ENCODE measurements around the gene PMEPA1. TPM values are rescaled to one million over a fixed set of nuclear protein-coding genes. Genes with fewer than 3 reads are reported as not detected.

PMEPA1 gene
- total and polyA plus RNA-seq, 10 of the 15 experiments (the other 5 are each of a cell fraction or from before 2014, with no cell fraction given) = 0.02 to 0.10 (median 0.04) TPM; not detected in 3

DNA sequence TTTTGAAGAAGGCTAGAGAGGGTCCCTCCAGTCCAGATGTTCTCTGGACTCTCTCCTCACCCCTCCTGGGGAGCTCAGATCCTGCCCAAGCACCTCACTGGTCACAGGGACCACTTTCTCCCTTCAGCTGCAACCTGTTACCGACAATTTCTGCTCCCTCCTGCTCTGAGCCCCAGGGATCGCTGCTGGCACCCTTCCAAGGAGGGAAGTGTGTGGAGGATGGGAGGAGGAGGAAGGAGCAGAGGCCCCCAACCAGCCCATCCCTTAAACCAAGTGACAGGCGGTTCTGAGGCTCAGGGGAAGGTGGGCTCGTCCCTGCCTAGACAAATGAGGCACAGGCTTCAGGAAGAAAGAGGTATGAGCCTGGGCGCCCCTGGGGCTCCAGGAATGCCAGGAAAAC, 13.9 kb downstream of the PMEPA1 start:
- SMC1A ChIA-PET (ENCODE audit: uncharacterized antibody, unreplicated experiment) = no interaction called here
- DNase-seq (ENCODE audit: low read depth, low spot score) (no peak), FAIRE-seq (no peak), ATAC-seq (no peak)
- H3K9me3 ChIP-seq (replicated peaks; ENCODE audit: control insufficient read depth, insufficient read depth, low read length) = no peaks in the 10 kb centered on the region
- no peak for TF ChIP-seq KLF5 (IDR thresholded peaks at IDR 0.05; ENCODE audit: partially characterized antibody)
- TF ChIP-seq ZBED1 (IDR thresholded peaks at IDR 0.05; ENCODE audit: borderline replicate concordance) = no peak
- no peak for TF ChIP-seq SUPT20H (IDR thresholded peaks at IDR 0.05; ENCODE audit: borderline replicate concordance, control insufficient read depth, low read depth, low read length)
- TF ChIP-seq TARDBP (IDR thresholded peaks at IDR 0.05; ENCODE audit: borderline replicate concordance) = no peak
- TF ChIP-seq, protein P1, sequence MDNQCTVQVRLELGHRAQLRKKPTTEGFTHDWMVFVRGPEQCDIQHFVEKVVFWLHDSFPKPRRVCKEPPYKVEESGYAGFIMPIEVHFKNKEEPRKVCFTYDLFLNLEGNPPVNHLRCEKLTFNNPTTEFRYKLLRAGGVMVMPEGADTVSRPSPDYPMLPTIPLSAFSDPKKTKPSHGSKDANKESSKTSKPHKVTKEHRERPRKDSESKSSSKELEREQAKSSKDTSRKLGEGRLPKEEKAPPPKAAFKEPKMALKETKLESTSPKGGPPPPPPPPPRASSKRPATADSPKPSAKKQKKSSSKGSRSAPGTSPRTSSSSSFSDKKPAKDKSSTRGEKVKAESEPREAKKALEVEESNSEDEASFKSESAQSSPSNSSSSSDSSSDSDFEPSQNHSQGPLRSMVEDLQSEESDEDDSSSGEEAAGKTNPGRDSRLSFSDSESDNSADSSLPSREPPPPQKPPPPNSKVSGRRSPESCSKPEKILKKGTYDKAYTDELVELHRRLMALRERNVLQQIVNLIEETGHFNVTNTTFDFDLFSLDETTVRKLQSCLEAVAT (IDR thresholded peaks at IDR 0.05) = no peak
- TF ChIP-seq IRF4 (IDR thresholded peaks at IDR 0.05; ENCODE audit: low read depth, low read length) = no peak
- TF ChIP-seq ZNF24 (IDR thresholded peaks at IDR 0.05) = no peak
- TF ChIP-seq, protein P2, sequence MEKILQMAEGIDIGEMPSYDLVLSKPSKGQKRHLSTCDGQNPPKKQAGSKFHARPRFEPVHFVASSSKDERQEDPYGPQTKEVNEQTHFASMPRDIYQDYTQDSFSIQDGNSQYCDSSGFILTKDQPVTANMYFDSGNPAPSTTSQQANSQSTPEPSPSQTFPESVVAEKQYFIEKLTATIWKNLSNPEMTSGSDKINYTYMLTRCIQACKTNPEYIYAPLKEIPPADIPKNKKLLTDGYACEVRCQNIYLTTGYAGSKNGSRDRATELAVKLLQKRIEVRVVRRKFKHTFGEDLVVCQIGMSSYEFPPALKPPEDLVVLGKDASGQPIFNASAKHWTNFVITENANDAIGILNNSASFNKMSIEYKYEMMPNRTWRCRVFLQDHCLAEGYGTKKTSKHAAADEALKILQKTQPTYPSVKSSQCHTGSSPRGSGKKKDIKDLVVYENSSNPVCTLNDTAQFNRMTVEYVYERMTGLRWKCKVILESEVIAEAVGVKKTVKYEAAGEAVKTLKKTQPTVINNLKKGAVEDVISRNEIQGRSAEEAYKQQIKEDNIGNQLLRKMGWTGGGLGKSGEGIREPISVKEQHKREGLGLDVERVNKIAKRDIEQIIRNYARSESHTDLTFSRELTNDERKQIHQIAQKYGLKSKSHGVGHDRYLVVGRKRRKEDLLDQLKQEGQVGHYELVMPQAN (conservative IDR thresholded peaks at IDR 0.05) = no peak
- no peak for TF ChIP-seq STAT3 (IDR thresholded peaks at IDR 0.05; ENCODE audit: low read depth, low read length)
- no peak for TF ChIP-seq CHD2 (IDR thresholded peaks at IDR 0.05; ENCODE audit: borderline replicate concordance, low read depth, low read length)
- TF ChIP-seq CBFB (IDR thresholded peaks at IDR 0.05; ENCODE audit: low read depth) = no peak
- no peak for TF ChIP-seq MEF2A (IDR thresholded peaks at IDR 0.05; ENCODE audit: insufficient read depth, low read depth, low read length)
- no peak for TF ChIP-seq SUZ12 (IDR thresholded peaks at IDR 0.05; ENCODE audit: unreplicated experiment)
- TF ChIP-seq, protein P3, sequence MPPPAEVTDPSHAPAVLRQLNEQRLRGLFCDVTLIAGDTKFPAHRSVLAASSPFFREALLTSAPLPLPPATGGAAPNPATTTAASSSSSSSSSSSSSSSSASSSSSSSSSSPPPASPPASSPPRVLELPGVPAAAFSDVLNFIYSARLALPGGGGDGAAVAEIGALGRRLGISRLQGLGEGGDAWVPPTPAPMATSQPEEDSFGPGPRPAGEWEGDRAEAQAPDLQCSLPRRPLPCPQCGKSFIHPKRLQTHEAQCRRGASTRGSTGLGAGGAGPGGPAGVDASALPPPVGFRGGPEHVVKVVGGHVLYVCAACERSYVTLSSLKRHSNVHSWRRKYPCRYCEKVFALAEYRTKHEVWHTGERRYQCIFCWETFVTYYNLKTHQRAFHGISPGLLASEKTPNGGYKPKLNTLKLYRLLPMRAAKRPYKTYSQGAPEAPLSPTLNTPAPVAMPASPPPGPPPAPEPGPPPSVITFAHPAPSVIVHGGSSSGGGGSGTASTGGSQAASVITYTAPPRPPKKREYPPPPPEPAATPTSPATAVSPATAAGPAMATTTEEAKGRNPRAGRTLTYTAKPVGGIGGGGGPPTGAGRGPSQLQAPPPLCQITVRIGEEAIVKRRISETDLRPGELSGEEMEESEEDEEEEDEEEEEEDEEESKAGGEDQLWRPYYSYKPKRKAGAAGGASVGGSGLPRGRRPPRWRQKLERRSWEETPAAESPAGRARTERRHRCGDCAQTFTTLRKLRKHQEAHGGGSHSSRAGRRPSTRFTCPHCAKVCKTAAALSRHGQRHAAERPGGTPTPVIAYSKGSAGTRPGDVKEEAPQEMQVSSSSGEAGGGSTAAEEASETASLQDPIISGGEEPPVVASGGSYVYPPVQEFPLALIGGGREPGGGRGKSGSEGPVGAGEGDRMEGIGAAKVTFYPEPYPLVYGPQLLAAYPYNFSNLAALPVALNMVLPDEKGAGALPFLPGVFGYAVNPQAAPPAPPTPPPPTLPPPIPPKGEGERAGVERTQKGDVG (CRISPR knock-in tag; IDR thresholded peaks at IDR 0.05) = no peak
- H3K27ac ChIP-seq (ENCODE audit: control insufficient read depth, insufficient read depth) = no peak overlapping the region
- no peak overlapping the region for H3K4me2 ChIP-seq (ENCODE audit: control insufficient read depth, insufficient read depth)
- H3K4me3 ChIP-seq = no peak overlapping the region
- no peak overlapping the region for H2AFZ ChIP-seq (ENCODE audit: control insufficient read depth, low read depth, low read length)
- RAD21 ChIA-PET (ENCODE audit: unreplicated experiment) = no interaction called here
- no peaks in the 10 kb centered on the region for H3K36me3 ChIP-seq (ENCODE audit: control insufficient read depth in 2 of 2, insufficient read depth in 2 of 2, low read length in 1 of 2)
- H3K4me1 ChIP-seq (ENCODE audit: control insufficient read depth, insufficient read depth, low read length) = peaks cover 7% of the 10 kb centered on the region; the same call in 1 of the 2 replicates
- 9% methylated on average over 5 of the region's 5 CpGs for WGBS (ENCODE audit: insufficient coverage, insufficient replicate concordance, low lambda C conversion rate, missing lambda C conversion rate)
- H4K20me1 ChIP-seq (ENCODE audit: control insufficient read depth, insufficient read depth) = no peaks in the 10 kb centered on the region
- CTCF ChIA-PET = no interaction called here
- intact Hi-C loops (cut with micrococcal nuclease; ENCODE audit: unreplicated experiment) = no loop called here
- POLR2A ChIA-PET = no interaction called here
- no peaks in the 10 kb centered on the region for H3K79me2 ChIP-seq (ENCODE audit: control insufficient read depth, insufficient read depth, low read length)
- H3K9ac ChIP-seq (ENCODE audit: control insufficient read depth, insufficient read depth, low read length) = no peak overlapping the region
- peaks cover 0 to 7% of the 10 kb centered on the region in 2 experiments; a peak in 1 of 4 replicates for H3K27me3 ChIP-seq (replicated peaks in 1 of 2; ENCODE audit: control insufficient read depth in 2 of 2, insufficient read depth in 2 of 2, low read length in 1 of 2)
- BruUV-seq (replicated peaks) = no TSS peak
- in situ Hi-C loops (cut with MboI) = no loop called here
